HG03060 (cell line): ENCODE results near the gene UPF2.
"Not testable (repeated sequence)": the region's sequence is repeated elsewhere in the genome, so short reads cannot be mapped to it uniquely, and the experiment has no call there.

Experiments used
- ATAC-seq: cut with Tn5 transposase; IDR thresholded peaks from one replicate; pipeline ENCODE4 v1.9.1; 2021; ENCODE audit warnings: low read depth, moderate number of reproducible peaks; ENCODE audit not compliant: unreplicated experiment

The UPF2 gene

GRCh38 chr10:12042797-12043651 is at the start of gene UPF2:
Gene UPF2, minus strand, starts transcription at chr10:12042809. Its CDS starts 7,386 bp downstream, at chr10:12035423.
- ATAC-seq = peak; percentile 37

DNA sequence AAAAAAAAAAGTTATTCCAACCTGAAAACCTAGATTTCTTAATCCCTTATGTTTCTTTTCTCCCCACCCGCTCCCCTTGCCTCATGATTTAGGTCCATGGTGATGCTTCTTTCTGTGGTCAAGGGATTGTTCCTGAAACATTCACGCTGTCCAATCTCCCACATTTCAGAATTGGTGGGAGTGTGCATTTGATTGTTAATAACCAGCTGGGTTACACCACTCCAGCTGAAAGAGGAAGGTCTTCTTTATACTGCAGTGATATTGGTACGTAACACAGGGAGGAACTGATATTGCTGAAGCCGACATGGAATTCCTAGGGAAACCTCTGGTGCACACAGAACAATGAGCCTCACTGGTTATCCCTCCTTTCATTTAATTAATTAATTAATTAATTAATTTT is 48.8 kb upstream of the UPF2 start:
- no peak for ATAC-seq

GRCh38 chr10:12088919-12089318 is 46.3 kb upstream of the UPF2 start:
- no peak for ATAC-seq

- ATAC-seq = no peak
Observed at GRCh38 chr10:12081879-12082557, 39.4 kb upstream of the UPF2 start.

DNA sequence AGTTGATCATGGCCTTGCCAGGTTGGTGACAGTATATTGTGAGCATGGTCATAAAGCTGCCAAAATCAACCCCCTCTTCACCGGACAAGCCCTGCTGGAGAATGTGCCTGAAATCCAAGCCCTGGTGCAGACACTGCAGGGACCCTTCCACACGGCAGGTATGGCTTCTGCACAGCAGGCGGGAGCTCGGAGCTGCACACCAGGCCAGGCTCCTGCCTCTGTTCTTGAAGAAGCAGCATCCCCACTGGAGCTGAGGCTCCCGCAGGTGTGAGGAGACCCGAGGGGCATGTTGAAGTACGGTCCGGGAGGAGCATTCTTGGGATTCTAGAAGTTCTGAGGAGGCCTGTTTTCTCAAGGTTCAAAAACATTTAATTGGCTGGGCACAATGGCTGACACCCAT is 38.9 kb upstream of the UPF2 start:
- no peak for ATAC-seq

GRCh38 chr10:12077580-12078180 is 35.1 kb upstream of the UPF2 start:
- ATAC-seq = no peak

DNA sequence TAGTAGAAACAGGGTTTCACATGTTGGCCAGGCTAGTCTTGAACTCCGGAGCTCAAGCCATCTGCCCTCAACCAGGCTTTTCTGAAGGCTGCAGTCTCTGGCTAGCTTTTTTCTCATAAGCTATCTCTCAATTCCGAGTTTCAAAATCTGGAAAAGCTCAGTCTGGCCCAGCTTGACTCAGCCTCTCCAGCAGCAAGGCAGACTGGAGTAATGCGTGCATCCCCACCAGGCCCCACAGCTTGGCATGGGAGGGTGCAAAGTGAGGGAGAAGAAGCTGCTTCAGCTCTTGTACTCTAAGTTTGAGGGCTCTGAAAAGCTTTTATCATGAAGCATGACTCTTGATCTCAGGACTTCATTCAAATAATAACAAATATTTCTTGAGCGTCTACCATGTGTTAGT is 30.9 kb upstream of the UPF2 start:
- ATAC-seq = no peak

DNA sequence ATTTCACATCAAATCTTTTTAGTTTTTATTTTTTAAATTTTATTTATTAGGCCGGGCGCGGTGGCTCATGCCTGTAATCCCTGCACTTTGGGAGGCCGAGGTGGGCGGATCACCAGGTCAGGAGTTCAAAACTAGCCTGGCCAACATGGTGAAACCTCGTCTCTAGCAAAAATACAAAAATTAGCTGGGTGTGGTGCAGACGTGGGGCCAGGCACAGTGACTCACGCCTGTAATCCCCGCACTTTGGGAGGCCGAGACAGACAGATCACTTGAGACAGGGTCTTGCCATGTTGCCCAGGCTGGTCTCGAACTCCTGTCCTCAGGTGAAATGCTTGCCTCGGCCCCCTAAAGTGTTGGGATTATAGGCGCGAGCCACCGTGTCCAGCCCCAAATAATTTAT is 28.8 kb upstream of the UPF2 start:
- not testable (repeated sequence) for ATAC-seq

DNA sequence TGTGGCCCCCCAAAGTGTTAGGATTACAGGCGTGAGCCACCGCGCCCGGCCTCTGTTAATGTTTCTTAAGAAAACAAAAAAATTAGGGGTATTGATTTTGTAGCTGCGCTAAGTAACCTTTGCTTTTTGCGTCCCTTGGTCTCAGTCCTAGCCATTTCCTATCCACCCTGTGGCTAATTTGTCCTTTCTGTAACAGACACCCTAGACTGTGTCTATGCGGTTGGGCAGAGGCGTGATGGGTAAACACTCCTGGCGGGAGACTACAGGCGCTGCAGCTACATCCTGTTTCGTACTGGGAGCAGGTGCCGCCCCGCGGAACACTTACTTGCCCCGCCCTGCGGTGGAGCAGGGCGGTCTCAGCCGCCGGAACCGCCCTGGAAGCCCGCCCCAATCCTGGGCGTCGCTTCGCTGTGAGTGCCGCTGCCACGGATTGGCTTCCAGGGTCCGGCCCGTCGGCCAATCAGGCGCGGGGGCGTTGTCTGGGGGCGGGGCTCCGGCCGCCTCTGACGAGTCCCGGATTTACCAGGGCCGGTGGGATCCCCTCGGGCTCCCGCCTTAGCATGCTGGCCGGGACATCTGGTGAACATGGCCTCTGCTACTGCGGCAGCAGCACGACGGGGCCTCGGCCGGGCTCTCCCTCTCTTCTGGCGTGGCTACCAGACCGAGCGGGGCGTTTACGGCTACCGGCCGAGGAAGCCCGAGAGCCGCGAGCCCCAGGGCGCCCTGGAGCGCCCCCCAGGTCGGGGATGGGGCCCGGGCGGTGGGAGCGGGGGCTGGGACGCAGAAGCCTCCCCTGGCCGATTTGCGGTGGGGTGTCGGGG is 26.1 kb upstream of the UPF2 start, which contains the start of gene DHTKD1:
TSS of gene DHTKD1 (plus strand) at position 506 of the 821 bp plus-strand sequence. CDS start at position 586, 80 bp downstream.
- peak; percentile 92 for ATAC-seq

DNA sequence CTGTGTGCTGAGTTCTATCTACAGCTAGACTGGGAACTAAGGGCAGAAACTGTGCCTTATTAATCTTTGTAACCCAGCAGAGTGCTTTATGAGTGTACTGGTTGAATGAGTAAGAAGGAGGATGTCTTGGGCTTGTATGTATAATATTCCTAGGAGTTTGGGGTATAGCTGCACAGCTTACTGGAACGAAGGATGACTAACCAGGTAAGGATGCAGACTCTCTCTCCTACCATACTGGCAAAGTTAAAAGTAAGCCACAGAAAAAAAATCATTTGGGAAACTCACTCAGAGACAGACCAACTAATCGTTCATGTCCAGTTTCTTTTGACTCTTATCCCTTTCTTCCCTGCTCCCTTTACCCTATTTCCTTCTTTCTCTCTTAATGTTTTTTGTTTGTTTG is 24.7 kb upstream of the UPF2 start:
- ATAC-seq = no peak

GRCh38 chr10:12063483-12063818 is 20.8 kb upstream of the UPF2 start:
- ATAC-seq = no peak

DNA sequence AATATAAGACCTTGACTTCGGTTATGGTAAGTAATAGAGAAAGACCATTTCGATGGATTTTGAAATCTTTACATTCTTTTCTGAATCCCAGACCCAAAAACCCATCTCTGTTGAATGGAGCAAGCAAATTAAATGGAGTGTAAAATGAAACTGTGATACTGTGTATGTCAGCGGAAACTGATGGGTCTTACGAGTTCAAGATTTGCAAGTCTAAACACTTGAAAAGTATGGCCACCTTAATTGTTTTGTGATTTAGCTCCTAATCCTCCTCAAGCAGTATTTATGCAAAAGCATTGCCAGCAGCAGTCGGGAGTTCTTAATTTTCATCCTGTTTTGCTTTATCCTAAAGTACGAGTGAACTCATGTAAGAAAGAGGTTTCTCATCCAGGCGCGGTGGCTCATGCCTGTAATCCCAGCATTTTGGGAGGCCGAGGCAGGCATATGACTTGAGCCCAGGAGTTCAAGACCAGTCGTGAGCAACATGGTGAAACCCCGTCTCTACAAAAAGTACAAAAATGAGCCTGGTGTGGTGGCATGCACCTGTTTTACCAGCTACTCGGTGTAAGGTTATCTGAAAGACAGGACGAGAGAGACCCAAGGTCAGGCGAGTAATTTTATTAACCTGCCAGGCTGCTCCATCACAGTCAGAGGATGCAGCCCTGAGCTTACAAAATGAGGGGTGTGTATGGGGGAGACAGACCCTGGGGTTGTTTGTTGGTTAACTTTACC is 20.3 kb upstream of the UPF2 start:
- no peak for ATAC-seq

DNA sequence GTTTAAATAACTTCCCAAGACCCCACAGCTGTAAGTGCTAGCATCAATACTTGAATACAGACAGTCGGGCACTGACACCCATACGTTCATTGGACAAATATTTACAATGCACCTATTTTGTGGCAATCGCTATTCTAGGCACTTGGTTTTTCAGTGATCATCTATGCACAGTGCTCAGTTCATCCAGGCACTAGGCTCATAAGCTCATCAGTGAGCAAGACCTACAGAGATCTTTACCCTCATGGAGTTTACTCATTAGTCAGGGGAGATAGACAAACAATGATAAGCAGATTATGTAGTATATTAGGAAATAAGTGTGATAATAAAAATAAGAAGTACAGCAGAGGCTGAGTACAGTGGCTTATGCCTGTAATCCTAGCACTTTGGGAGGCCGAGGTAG is 18.5 kb upstream of the UPF2 start:
- ATAC-seq = no peak

DNA sequence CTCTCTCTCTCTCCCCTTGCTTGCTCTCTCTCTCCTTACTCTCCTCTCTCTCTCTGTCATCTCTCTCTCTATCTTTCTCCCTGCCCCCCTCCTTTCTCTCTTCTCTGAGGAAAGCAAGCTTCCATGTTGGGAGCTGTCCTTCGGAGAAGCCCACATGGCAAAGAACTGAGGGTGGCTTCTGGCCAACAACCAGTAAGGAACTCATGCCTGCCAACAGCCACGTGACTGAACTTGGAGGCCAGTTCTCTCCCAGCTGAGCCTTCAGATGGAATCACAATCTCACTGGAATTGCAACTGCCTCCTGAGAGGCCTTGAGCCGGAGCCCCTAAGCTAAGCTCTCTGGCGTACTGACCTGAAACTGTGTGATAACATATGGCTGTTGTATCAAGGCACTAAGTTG is 14.1 kb upstream of the UPF2 start:
- no peak for ATAC-seq

DNA sequence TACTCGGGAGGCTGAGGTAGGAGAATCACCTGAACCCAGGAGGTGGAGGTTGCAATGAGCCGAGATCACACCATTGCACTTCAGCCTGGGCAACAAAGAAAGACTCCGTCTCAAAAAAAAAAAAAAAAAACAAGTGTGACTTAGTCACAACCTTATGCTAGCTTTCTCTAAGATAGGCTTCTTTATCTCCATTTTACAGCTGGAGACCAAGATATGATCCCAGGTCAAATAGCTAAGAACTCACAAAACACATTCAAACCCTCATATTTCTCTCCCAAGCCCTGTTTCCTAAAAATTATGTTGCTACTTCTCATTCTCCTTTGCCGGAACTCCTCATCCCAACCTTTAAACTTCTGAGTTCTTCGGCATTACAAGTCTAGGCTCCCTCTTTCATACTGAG is 13.1 kb upstream of the UPF2 start:
- ATAC-seq = no peak

DNA sequence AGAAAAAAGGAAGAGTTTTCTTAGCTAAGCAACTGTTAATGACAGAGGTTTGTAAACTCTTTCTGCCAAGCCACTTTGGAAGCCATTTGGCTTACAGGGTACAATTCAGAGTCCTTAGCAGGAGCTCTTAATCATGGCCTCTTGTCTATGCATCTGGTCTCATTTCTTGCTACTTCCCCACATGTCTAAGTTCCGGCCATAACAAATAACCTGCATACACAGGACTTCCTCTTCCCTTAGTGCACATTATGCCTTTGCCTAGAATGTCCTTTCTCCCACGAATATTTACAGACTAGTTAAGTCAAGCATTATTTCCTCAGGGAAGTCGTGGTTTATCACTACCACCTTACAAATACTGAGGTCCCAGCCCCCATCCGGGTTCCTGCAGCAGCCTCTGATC is 8.6 kb upstream of the UPF2 start:
- ATAC-seq = no peak

GRCh38 chr10:12050528-12050927 is 7.9 kb upstream of the UPF2 start:
- no peak for ATAC-seq

GRCh38 chr10:12048547-12048946 is 5.9 kb upstream of the UPF2 start:
- ATAC-seq = no peak

DNA sequence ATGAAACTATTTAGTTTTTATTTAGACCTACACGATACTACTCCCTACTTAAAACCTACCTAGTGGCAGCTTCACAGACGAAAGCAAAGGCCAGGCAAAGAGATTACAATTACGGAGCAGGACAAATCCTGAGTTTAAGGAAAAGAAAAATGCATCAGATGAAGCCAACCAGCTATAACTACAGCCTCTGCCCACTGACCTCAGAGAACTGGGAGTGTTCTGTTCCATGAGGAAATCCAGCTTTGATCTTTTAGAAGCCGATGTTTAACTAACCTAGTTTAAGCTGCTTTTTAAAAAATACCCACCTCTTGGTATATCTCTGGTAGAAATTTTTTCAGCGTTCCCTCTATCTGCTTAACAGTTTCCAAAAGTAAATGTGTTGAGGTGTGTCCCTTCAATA is 3.0 kb upstream of the UPF2 start:
- no peak for ATAC-seq

DNA sequence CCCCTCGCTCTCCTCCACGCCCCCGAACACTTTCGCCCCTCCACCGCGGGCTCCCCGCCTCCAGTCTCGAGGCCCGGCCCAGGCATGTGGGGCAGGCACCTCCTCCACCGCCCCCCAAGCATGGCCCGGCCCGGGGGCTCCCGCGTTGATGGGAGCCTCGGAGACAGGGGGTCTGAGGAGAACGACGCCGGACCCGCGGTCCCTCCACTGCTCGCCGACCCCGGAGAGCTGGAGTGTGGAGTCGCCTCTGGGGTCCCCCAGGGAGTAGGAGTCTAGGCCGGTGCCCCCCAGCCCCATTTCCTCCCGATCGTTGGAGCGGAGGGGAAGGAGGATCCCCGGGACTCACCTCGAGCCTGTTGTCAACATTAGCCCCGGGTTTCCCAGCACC is 206 bp downstream of the UPF2 start:
- no peak for ATAC-seq
